NCI-H510A (cell line): ENCODE results near the gene SELP.
A peak's percentile ranks its signal among the peaks of the same experiment; 100 is the strongest.

Experiments
- DNase-seq: peaks from one replicate; lab custom pipeline; 2025; lab: John Stamatoyannopoulos, UW

Gene SELP

DNA sequence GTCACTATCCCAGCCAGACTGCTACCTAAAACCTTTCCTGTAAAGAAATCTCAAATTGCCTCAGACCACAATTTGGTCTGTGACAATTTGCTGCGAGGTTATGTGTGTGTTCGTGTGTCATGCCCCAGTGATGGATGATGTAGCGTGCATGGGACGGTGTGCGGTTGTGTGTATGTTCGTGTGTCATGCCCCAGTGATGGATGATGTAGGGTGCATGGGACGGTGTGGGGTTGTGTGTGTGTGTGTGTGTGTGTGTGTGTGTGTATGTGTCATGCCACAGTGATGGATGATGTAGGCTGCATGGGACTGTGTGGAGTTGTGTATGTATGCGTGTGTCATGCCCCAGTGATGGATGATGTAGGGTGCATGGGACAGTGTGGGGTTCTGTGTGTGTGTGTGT lies 9.4 kb downstream of the SELP start:
- DNase-seq: no peak

- DNase-seq: no peak
These were observed 11.6 kb downstream of the SELP start for GRCh38 chr1:169618367-169618766.

DNA sequence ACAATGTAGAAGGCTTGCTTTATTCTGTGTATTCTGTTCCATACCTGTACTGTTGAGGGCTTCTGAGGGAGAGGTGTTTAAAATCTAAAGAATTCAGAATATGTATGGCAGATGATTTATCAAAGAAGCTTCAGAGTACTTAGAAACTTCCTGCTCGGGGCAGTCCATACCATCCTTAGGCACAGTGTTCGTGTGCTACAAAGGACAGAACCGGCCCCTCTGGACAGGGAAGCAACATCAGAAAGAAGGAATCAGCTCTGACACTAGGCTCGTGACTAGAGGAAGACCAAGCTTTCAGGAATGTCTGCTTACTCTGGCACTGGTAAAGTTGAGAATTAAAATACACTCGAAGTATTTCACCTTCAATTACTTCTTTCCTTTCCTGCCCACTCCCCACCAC lies 14.1 kb downstream of the SELP start:
- DNase-seq: no peak

- no peak for DNase-seq
These were observed 19.1 kb downstream of the SELP start for GRCh38 chr1:169610858-169611257.

GRCh38 chr1:169610108-169610507 lies 19.8 kb downstream of the SELP start:
- DNase-seq: no peak

DNA sequence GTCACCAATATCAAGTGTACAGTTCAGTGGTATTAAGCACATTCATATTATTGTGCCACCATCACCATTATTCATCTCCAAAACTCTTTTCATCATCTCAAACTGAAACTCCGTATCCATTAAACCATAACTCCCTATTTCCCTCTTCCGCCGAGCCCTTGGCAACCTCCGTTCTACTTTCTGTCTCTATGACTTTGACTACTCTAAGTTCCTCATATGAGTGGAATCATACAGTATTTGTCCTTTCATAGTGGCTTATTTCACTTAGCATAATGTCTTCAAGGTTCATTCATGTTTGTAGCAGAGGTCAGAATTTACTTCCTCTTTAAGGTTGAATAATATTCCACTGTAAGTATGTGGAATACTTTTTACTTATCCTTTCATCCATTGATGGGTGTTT lies 21.7 kb downstream of the SELP start:
- no peak for DNase-seq

DNA sequence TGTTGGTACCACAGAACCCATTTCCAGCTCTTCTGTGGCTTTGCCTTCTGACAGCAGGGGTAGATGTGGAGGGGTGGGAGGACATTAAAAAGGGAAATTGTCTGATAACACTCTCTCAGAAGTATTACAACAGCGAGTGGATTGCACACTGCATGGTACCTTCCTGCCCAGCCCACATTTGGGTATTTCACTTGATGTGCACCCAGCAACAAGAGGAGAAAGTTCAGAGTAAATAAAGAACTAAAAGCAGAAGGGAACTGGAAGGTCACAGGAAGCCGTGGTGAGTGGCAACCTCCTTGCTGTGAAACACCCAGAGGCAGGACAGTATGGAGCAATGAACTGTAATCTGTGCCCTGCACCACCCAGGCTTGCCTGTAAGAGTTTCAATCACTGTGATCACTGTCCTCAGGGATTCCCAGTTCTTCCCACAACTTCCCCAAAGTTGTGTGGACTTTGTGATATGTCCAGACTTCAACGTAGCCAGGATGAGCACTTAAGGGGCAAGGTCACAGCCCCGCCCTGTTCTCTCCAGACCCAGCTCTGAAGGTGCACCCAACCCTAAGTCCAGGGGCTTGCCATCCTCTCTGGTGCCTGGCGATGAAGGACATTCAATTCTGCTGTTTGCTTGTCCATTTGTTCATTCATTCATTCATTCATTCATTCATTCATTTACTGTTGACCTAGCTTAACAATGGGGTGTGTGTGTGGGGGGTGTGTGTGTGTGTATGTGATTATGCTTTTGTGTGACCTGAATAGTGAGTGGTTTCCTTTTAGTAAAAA lies 25.0 kb downstream of the SELP start:
- DNase-seq: no peak

- no peak for DNase-seq
These were observed 28.6 kb downstream of the SELP start for GRCh38 chr1:169601096-169601881.

GRCh38 chr1:169595764-169596711 lies 33.9 kb downstream of the SELP start:
- no peak for DNase-seq

DNA sequence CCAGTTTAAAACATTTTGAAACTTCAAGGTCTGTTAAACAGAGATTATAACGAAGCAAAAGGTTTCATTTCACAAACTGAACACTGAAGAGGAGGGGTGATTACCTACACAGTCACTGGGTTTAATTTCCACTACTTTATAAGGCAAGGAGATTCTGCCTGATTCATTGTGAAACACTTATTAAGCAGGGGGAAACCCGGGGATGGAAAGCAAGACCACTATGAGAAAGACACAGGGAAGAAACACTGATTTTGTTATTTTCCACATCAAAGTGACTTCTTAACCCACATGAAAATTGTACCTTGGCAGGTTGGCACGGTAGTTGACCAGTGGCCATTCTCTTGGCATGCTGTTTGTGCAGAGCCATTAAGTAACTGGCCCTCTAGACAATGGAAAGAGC lies 35.5 kb downstream of the SELP start:
- no peak for DNase-seq

DNA sequence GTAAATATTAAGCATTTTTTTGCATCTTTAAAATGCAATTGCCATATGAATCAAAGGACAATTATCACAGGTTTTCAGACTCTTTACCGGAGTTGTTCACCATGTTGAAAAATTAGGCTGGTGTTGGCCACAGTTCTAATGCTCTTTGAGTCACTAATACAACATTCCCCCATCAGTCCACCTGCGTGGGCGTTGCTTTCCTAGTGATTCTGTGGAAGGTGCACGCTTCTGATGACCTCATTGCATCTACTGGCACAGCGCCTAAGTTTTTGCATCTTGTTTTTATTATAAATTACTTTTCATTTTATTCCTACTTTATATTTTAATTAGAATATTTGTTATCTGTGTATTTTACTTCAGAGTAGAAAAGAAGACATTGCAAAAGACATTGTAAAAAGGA lies 39.0 kb downstream of the SELP start:
- no peak for DNase-seq

- DNase-seq: no peak
These were observed 41.0 kb downstream of the SELP start for GRCh38 chr1:169588785-169589485.

DNA sequence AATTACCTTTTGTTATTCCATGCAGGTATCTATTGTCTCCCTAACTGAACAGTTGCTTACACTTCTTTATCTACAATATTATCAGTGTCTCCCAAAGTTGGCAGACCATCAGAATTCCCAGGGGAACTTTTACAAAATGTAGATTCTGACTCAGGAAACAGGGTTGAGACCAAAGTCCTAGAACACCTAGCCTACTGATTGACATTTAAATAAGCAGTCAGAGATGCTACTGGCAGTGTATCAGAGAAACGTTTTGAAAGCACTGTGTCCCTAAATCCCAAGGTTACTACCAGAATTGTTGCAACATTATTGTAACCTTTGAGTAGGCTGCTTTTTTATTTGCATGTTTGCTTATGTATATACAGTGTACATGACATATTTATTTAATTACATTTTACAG lies 41.8 kb downstream of the SELP start:
- no peak for DNase-seq

DNA sequence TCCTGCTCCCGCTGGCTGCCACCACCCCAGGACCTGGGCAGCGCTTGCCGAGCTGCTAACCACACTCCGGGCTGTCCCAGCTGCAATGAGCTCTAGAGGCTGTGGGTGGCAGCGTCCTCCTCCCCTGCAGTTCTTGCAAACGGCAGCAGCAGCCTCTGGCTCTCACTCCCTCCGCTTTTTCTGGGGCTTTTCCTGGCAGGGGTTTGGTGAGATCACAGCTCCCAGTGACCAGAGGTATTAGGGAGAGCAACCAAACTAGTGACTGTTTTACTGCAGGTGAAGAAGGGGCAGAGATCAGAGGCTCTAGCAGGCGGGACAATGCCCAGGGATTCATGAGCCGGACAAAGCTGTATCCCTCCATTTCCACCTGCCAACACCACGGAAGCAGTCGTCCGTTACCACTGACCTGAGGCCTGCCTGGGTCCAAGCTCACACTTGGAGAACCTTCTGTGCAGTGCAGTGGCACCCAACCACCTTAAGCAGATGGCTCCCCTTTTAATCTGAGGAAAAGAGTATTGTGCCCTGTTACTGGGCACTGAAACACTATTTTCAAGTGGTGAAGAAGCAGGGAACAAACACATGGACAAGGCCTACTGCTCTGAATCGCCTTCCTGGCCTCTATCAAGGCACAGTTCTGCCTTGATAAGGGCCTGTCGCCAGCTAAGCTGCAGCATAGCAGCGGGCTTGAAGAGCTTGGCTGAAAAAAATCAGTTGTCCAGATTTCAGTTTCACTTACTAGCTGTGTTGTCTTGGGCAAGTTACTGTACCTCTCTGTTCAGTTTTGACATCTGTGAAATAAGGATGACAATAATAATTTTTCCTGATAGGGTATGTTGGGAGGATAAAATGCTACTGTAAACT lies 43.3 kb downstream of the SELP start, which contains the start of gene F5:
Gene F5, minus strand, starts transcription at position 87 of the 861 bp plus-strand sequence. CDS start 95 bp downstream, outside the sequence.
- peak; percentile 53 for DNase-seq

DNA sequence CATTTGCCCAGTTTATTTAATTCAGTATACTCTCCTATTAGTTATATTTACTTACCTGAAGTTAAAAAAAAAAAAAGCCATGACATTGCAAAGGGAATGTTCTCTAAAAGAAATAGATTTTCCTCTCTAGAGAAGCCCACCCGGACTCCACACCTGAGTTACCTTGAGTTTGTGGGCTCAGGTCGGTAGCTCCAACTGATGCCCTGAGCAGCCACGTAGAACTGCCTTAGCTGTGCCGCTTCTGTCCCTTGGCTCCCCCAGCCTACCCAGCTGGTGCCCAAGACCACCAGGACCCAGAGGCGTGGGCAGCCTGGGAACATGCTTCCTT lies 43.9 kb downstream of the SELP start:
- DNase-seq: no peak

DNA sequence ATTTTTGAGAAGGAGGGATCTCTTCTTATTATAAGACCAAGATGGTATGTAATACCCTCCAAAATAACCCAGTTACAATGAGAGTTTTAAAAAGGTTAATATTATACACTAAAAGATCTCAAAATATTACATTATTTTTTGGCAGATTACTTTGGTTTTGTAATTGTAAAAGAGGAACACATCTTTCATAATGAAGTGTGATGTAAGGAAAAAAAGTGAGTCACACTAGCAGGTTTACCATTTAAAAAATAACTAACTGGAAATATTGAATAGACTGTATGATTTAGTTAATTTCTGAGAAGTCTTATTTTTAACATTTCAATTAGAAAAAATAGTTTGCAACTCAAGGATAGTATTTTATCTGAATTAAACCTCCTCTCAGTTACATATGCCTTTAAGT lies 44.7 kb downstream of the SELP start:
- no peak for DNase-seq

- DNase-seq: no peak
These were observed 45.3 kb downstream of the SELP start for GRCh38 chr1:169584483-169585144.

- no peak for DNase-seq
These were observed 51.8 kb downstream of the SELP start for GRCh38 chr1:169577981-169578738.

DNA sequence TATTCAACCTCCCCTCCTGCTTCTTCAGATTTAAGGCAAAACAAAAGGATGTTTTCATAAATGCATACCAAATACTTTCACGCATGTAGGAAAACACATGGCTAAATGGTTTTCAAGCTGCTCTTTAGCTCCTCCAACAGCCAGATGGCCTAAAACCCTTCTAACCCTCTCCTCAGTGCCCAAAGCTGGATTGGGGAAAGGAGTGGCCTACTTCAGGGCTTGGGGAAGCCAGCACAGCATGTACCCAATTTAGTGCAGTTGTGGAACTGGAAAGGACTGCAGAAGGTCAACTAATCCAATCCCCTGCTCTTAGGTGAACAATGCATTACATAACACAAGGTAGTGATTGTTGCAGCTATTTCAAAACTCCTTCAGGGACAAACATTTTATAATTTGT lies 53.0 kb downstream of the SELP start:
- no peak for DNase-seq
